ENCODE measurements around the gene TGFA.

DNA sequence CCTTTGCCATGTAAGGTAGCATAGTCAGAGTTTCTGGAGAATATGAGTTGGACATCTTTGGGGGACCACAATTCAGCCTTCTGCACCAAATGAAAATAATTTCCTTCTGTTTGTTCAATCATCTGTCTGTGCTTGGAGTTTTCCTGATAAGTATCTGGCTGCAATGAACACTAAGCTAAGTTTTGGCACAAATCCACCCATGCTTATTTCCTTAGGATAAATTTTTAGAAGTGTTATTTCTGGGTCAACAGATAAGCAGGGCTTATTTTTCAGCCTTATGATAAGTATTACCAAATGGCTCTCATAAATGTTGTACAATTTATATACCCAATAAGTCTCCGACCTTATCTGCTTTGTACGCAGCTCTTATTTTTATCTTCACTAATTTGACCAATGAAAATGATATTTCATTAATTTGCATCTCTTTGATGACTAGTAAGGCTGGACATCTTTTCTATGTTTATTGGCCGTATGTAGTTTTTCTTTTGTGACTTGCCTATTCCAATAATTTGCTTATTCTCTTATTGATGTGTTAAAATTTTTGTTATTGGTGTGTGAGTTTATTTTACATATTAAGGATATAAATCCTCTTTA lies 59.2 kb downstream of the TGFA start:
- TF ChIP-seq, protein P1, sequence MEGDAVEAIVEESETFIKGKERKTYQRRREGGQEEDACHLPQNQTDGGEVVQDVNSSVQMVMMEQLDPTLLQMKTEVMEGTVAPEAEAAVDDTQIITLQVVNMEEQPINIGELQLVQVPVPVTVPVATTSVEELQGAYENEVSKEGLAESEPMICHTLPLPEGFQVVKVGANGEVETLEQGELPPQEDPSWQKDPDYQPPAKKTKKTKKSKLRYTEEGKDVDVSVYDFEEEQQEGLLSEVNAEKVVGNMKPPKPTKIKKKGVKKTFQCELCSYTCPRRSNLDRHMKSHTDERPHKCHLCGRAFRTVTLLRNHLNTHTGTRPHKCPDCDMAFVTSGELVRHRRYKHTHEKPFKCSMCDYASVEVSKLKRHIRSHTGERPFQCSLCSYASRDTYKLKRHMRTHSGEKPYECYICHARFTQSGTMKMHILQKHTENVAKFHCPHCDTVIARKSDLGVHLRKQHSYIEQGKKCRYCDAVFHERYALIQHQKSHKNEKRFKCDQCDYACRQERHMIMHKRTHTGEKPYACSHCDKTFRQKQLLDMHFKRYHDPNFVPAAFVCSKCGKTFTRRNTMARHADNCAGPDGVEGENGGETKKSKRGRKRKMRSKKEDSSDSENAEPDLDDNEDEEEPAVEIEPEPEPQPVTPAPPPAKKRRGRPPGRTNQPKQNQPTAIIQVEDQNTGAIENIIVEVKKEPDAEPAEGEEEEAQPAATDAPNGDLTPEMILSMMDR (IDR thresholded peaks at IDR 0.05) = no peak
- no peak for TF ChIP-seq POLR2A (IDR thresholded peaks at IDR 0.05)
